NCI-H2171 (cell line): Measurements from ENCODE around the gene ABLIM2.

ENCODE experiments used
- DNase-seq: peaks from one replicate; lab custom pipeline; 2025; lab: John Stamatoyannopoulos, UW

Gene ABLIM2

GRCh38 chr4:8158710-8159536 lies at the start of gene ABLIM2:
Gene ABLIM2 (minus strand): TSS chr4:8158813. CDS start chr4:8158689, 124 bp downstream.
- peak; percentile 87 for DNase-seq

DNA sequence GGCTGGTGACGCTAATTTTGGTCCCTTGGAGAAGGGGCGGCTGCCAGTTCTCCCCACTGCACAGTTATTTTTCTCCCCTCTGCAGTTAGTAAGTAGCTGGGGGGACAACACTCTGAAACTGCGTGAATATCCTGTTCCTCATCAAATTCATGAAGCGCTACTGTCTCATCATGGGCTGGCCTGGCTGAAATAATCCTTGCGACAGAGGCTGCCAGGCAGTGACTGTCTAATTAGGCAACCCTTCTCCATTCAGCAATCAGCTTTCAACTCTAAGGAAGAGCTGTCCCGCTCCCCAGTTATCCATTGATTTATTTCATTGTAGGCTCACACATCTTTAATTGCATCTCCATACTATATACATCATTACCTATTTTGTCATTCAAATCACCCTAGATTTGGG lies 48.7 kb upstream of the ABLIM2 start:
- no peak for DNase-seq

DNA sequence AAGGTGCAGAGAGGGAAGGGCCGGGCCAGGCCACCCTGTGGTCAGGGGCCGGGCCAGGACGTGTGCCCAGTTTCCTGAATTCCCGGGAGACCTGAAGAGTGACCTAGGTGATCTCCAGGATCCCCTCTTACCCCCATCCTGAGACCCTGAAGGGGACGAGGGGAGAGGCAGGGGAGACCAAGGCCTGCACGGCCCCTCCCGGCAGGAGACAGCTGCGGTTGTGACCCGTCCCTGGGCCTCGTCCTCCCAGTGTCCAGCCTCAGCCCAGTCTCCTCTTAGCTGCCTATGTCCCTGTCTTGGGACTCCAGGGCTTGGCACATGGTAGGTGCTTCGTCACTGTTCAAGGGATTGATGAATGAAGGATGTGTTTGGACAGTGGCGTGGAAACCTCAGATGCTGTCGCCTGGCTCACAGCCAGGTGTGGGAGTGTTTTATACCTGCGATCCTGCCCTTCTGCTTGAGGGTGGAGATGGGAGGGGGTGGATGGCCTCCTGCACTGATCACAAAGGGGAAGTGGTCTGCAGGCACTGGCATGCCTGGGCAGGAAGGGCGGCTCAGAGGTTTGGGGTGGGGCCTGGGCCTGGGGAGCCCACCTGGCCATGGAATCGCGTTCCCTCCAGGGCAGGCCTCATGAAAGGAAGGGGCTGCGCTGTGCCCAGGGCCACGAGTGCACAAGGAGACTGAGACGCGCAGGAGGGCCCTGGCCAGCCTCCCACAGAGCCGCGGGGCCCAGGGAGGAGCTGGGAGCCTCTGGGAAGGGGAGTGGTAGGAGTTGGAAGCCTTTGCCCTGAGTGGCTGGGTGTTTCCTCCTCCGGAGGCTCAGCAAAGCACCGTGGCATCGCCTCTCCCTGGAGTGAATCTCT lies 47.4 kb upstream of the ABLIM2 start:
- no peak for DNase-seq

DNA sequence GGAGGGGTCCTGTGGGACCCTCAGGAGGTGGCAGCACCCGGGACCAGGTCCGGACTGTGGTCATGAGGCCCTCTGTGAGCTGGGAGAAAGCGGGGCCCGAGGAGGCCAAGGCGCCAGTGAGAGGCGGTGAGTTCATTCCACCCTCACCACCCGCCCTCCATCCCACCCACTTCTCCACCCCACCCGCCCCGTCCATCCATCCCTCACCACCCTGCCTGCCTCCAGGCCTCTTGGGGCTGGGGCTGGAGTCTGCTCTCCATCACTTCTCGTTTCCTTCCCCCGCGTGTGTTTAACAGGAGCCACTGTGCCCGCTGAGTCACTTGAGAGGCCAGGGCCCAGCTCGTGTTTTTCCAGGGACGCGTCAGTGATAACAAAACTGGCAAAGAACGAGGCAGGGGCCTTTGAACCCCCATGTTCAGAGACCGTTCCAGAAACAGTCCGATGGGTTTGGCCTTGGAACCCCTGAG lies 46.7 kb upstream of the ABLIM2 start:
- no peak for DNase-seq

GRCh38 chr4:8204576-8205227 lies 46.1 kb upstream of the ABLIM2 start:
- no peak for DNase-seq

DNA sequence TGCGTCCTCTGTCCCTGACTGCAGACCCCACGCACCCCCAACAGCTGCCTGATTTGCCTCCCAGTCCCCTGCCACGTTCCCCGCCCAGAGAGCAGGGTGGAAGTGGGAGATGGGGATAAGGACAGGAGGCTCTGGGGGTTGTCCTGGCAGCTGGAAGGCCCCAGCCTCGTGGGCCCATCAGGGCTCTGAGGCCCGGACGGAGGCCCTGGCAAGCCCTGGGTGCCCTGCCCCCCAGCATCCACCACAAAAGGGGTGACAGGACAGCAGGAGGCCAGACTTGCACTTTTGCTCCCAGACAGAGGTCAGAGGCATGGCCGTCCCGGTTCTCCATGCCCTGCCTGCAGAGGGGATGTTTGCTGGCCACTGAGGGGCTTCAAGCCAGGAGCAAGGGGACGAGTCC lies 45.2 kb upstream of the ABLIM2 start:
- DNase-seq = no peak

GRCh38 chr4:8203052-8203401 lies 44.4 kb upstream of the ABLIM2 start:
- no peak for DNase-seq

GRCh38 chr4:8202108-8203051 lies 43.8 kb upstream of the ABLIM2 start:
- no peak for DNase-seq

- no peak for DNase-seq
Observed at GRCh38 chr4:8201321-8201781, 42.7 kb upstream of the ABLIM2 start.

DNA sequence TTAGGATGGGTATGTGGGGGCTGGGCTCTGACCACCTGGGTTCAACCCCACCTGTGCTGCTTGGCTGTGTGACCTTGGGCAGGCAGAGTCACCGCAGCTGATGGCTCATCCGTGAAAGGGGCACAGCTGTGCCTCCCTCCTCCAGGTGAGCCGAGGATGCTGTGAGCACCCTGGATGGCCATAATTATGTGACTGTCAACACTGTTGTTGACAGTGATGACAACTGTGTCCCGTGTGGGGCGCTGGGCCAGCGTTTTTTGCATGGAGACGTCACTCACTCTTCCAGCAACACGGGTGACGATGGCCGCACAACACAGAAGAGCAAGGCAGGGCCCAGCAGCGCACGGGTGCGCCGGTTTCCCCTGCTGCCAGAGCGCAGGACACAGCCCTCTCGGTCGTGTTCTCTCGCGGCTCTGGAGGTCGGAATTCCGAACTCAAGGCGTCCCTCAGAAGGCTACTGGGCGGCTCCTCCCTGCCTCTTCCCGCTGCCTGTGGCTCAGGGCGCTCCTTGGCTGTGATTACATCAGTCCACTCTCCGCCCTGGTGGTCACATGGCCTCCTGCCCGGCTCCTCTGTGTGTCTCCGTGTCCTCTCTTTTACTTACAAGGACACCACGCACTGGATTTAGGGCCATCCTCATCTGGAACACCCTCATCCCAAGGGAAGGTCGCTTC lies 41.8 kb upstream of the ABLIM2 start:
- DNase-seq = no peak

- DNase-seq = no peak
Observed at GRCh38 chr4:8199594-8200301, 41.1 kb upstream of the ABLIM2 start.

GRCh38 chr4:8198906-8199593 lies 40.4 kb upstream of the ABLIM2 start, which contains the start of gene SH3TC1:
Gene SH3TC1 (plus strand): TSS chr4:8199290. CDS start chr4:8205195, 5,905 bp downstream.
- no peak for DNase-seq

GRCh38 chr4:8198206-8198905 lies 39.7 kb upstream of the ABLIM2 start:
- no peak for DNase-seq

DNA sequence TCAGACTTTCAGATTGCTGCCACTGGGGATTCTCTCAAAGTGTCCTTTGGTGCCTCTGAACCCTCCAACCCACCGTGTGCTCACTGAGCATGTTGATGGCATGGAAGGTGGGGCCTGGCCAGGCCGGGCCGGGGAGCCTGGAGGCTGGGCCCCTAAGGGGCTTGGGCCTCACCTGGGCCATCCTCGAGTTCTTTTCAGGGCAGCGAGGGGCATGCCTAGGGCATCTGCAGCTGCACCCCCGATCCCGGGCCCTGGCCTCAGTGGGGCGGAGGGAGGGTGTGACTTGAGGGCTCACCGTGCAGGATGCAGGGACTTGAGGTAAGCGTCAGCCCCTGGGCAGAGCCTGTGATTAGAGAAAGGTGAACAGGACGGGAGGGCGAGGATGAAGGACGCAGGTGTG lies 38.9 kb upstream of the ABLIM2 start:
- DNase-seq = no peak

GRCh38 chr4:8195841-8196458 lies 37.3 kb upstream of the ABLIM2 start:
- DNase-seq = no peak

- DNase-seq = no peak
Observed at GRCh38 chr4:8195431-8195830, 36.8 kb upstream of the ABLIM2 start.

DNA sequence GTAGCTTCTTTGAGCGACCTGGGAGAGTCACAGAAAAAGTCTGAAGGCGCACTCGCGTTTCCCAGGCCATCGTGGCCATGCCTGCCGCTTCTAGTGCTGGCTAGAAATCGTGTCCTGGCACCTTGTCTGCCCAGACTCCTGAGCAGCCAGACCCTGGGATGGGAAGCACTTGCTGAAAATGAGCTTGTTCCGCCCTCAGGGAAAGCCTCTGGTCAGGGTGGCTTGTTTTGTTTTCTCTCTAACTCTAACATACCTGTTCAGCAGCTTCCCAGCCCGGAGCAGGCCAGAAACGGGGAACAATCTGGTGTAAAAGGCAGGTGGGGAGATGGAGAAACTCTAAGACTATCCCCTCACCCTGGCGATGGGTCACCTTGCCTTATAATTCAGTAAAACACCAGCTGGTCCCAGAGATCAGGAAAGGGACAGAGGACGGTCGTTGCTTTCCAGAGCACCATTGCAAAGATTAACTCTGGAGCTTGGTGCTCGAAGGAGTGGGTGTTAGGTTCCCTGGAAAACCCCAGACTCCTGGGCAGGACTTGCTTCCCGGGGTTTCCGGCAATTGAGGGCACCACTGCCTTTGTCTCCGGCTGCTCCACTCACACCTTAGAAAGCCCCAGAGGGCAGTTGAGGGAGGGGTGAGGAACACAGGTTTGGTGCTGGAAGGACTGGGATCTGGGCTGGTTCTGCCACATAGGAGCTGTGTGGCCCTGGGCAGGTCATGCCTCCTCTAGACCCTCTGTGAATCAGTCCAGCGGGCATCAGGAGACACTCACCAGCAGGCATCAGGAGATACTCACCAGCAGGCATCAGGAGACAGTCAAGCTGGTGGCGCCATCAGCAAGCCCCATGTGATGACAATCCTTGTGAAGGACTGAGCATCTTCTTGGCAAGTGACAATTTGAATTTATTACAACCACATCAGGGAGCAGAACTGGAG lies 36.0 kb upstream of the ABLIM2 start:
- no peak for DNase-seq
